ENCODE data around the gene AMER3.

AMER3 gene

DNA sequence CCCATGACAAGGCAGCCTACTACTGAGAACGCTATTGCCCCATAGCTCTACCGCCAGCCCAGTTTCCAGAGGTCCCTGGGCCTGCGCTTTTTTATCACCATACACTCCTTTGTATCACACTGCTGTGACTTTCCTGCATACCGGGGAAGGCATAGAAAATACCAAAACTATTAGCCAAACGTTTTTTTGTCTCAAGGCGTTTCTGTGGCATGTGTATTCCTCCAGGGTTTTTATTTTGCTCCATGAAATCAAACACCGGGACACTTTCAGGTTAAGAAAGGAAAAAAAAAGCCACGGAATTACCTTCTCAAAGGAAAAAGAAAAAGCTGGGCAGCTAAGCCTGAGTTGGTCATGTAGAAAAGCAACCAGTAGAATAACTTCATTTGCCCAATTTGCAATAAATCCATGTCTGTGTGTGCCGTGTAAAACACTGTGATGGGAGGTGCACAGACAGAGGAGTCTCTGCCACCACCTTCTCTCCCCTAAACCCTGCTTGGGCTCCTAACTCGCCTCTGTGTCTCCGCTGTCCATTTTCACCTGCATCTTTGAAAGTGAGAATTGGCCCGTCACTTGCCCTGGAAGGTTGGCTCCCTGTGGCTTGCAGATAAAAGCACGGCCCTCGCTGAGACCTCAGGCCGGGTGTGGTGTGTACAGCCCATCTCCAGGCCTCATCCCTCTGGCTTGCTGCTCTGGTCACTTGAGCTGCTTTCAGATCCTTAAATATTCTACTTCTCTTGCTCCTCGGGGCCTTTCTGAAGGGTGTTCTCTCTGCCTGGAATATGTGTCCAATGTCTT lies 1.7 kb downstream of the AMER3 start:
- Histone ChIP-seq H3K36me3 (ENCODE audit: control insufficient read depth in 1 of 2, insufficient read depth in 2 of 2, low read length in 2 of 2) (no peaks in the 10 kb centered on the region), H3K9me3 (ENCODE audit: control insufficient read depth in 1 of 2, low read length in 2 of 2) (no peaks in the 10 kb centered on the region), H3K27ac (ENCODE audit: low read length) (no peak overlapping the region), H3K4me3 (ENCODE audit: low read depth in 1 of 2, low read length in 2 of 2) (no peak overlapping the region), H3K4me1 (ENCODE audit: control insufficient read depth in 1 of 2, insufficient read depth in 2 of 2, low read length in 2 of 2) (peaks cover 0 to 12% of the 10 kb centered on the region in 2 donors), H3K27me3 (ENCODE audit: low read depth, low read length) (peaks cover 20% of the 10 kb centered on the region)

DNA sequence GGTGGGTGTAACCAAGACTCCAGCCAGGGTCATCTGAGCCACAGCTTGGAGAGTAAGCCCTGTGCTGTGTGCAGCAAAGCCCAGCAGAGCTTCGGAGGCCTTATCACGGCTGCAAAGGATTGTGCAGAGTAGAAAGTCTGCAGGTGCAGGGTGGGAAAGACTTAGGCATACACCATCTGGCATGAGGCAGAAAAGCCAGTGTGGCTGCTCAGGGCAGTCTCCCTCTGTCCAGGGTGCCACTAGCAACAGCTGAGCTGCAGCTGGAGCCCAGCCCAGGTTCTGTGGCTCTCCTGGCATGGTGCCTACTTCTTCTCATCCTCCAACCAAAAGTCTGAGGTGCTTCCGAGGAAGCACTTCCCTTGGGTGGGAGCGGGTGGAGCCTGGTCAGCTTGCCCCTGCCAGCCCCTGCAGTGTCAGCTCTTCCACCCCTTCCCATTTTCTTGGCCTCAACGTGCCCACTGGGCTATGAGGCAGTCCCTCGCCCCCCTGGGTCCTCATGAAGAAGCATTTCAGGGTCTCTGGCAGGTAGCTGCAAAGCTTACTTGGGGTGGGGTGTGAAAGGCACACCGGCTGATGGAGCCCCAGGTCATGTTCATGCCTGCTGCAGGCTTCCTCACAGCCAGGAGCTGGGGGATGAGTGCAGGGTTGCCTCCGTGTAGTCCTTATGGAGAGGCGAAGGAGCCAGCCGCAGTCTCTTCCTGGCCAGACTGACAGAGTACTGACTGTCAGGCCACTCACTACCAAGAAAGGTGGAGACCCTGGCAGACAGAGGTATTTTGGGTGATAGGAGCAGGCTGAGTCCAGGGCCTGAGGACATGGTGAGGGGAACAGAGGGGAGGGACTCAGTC lies 4.8 kb downstream of the AMER3 start:
- peaks cover 0 to 12% of the 10 kb centered on the region in 2 donors for H3K4me1 ChIP-seq (ENCODE audit: control insufficient read depth in 1 of 2, insufficient read depth in 2 of 2, low read length in 2 of 2)
- H3K9me3 ChIP-seq (ENCODE audit: control insufficient read depth in 1 of 2, low read length in 2 of 2): no peaks in the 10 kb centered on the region
- no peak overlapping the region for H3K27ac ChIP-seq (ENCODE audit: low read length)
- H3K4me3 ChIP-seq (ENCODE audit: low read depth in 1 of 2, low read length in 2 of 2): no peak overlapping the region
- H3K36me3 ChIP-seq (ENCODE audit: control insufficient read depth in 1 of 2, insufficient read depth in 2 of 2, low read length in 2 of 2): no peaks in the 10 kb centered on the region
- peaks cover 18% of the 10 kb centered on the region for H3K27me3 ChIP-seq (ENCODE audit: low read depth, low read length)

GRCh38 chr2:130760754-130761751 lies 5.7 kb downstream of the AMER3 start:
- H3K9me3 ChIP-seq (ENCODE audit: control insufficient read depth in 1 of 2, low read length in 2 of 2): no peaks in the 10 kb centered on the region
- H3K4me1 ChIP-seq (ENCODE audit: control insufficient read depth in 1 of 2, insufficient read depth in 2 of 2, low read length in 2 of 2): peaks cover 0 to 7% of the 10 kb centered on the region in 2 donors
- H3K36me3 ChIP-seq (ENCODE audit: control insufficient read depth in 1 of 2, insufficient read depth in 2 of 2, low read length in 2 of 2): no peaks in the 10 kb centered on the region
- no peak overlapping the region for H3K4me3 ChIP-seq (ENCODE audit: low read depth in 1 of 2, low read length in 2 of 2)
- H3K27me3 ChIP-seq (ENCODE audit: low read depth, low read length): peaks cover 14% of the 10 kb centered on the region
- no peak overlapping the region for H3K27ac ChIP-seq (ENCODE audit: low read length)

GRCh38 chr2:130762031-130762909 lies 6.9 kb downstream of the AMER3 start:
- Histone ChIP-seq H3K4me3 (ENCODE audit: low read depth in 1 of 2, low read length in 2 of 2) (no peak overlapping the region), H3K36me3 (ENCODE audit: control insufficient read depth in 1 of 2, insufficient read depth in 2 of 2, low read length in 2 of 2) (no peaks in the 10 kb centered on the region), H3K9me3 (ENCODE audit: control insufficient read depth in 1 of 2, low read length in 2 of 2) (no peaks in the 10 kb centered on the region), H3K27ac (ENCODE audit: low read length) (no peak overlapping the region), H3K4me1 (ENCODE audit: control insufficient read depth in 1 of 2, insufficient read depth in 2 of 2, low read length in 2 of 2) (no peaks in the 10 kb centered on the region), H3K27me3 (ENCODE audit: low read depth, low read length) (peaks cover 4% of the 10 kb centered on the region)

DNA sequence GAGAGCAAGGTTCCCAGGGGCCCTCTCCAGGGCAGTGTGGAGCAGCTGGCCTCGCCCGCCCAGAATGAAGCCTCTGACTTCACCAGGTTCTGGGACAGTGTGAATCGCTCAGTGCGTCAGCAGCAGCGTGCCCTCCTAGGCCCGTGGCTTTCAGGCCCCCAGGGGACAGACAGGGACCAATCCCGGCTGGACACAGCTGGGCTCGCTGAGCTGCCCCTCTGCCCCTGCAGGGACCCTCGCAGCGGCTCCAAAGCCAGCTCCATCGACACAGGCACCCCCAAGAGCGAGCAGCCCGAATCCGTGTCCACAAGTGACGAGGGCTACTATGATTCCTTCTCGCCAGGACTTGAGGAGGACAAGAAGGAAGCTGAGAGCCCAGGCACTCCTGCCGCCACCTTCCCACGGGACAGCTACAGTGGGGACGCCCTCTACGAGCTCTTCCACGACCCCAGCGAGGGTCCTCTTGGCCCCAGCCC lies 7.6 kb downstream of the AMER3 start:
- no peaks in the 10 kb centered on the region for H3K27me3 ChIP-seq (ENCODE audit: low read depth, low read length)

GRCh38 chr2:130763405-130763804 lies 8.1 kb downstream of the AMER3 start:
- Histone ChIP-seq H3K27ac (ENCODE audit: low read length) (no peak overlapping the region), H3K4me1 (ENCODE audit: control insufficient read depth in 1 of 2, insufficient read depth in 2 of 2, low read length in 2 of 2) (no peaks in the 10 kb centered on the region), H3K36me3 (ENCODE audit: control insufficient read depth in 1 of 2, insufficient read depth in 2 of 2, low read length in 2 of 2) (no peaks in the 10 kb centered on the region), H3K27me3 (ENCODE audit: low read depth, low read length) (no peaks in the 10 kb centered on the region), H3K4me3 (ENCODE audit: low read depth in 1 of 2, low read length in 2 of 2) (no peak overlapping the region), H3K9me3 (ENCODE audit: control insufficient read depth in 1 of 2, low read length in 2 of 2) (no peaks in the 10 kb centered on the region)

More for the DNA sequence above, 7.6 kb downstream of the AMER3 start:
- Histone ChIP-seq H3K36me3 (ENCODE audit: control insufficient read depth in 1 of 2, insufficient read depth in 2 of 2, low read length in 2 of 2) (no peaks in the 10 kb centered on the region), H3K27ac (ENCODE audit: low read length) (no peak overlapping the region), H3K9me3 (ENCODE audit: control insufficient read depth in 1 of 2, low read length in 2 of 2) (no peaks in the 10 kb centered on the region), H3K4me1 (ENCODE audit: control insufficient read depth in 1 of 2, insufficient read depth in 2 of 2, low read length in 2 of 2) (no peaks in the 10 kb centered on the region), H3K4me3 (ENCODE audit: low read depth in 1 of 2, low read length in 2 of 2) (no peak overlapping the region)

DNA sequence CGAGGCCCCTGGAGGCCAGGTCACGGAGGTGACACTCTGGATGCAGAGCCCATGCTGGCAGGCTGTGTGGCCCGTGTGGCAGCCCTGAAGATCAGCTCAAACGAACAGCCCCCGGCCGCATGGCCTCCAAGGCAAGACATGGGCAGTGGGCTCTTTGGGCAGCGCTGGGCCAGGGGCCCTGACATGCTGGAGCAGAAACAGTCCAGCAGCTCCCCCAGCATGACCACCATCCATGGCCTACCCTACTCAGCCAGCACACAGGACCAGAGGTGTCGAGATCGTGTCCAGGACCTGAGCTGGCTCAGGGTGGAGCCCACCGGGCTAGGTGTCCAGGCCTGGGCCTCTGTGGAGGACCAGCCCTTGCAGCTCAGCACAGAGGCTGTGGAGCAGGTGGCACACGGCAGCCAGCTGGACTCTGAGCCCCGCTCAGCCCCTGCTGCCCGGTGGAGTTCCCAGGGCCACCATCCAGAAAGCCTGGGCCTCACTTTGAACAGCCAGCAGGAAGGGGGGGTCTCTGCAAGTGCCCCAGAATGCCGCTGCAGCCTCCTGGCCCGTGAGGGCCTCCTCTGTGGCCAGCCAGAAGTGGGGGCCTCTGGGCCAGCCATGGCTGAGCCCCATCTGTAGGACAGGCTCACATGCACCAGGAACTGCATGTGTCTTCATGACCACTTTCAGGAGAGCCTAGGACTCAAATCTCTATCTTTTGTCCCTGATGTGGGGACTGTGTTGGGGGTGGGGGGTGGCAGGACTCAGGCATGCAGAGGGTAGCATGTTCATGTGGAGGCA lies 8.9 kb downstream of the AMER3 start:
- Histone ChIP-seq H3K36me3 (ENCODE audit: control insufficient read depth in 1 of 2, insufficient read depth in 2 of 2, low read length in 2 of 2) (no peaks in the 10 kb centered on the region), H3K4me3 (ENCODE audit: low read depth in 1 of 2, low read length in 2 of 2) (no peak overlapping the region), H3K27me3 (ENCODE audit: low read depth, low read length) (no peaks in the 10 kb centered on the region), H3K27ac (ENCODE audit: low read length) (no peak overlapping the region), H3K4me1 (ENCODE audit: control insufficient read depth in 1 of 2, insufficient read depth in 2 of 2, low read length in 2 of 2) (no peaks in the 10 kb centered on the region), H3K9me3 (ENCODE audit: control insufficient read depth in 1 of 2, low read length in 2 of 2) (no peaks in the 10 kb centered on the region)

DNA sequence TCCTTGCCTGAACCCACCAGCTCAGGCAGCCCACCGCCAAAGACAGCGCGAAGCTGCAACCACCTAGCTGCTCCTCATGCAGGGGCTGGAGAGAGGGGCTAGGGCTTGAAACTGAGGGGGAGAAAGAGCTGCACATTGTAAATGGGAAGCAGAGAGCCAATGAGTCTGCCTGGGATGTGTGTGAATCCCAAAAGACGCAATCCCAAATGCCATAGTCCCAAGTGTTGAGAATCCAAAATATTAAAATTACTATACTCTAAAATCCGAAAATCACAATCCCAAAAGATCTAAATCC lies 9.4 kb downstream of the AMER3 start:
- Histone ChIP-seq H3K4me3 (ENCODE audit: low read depth in 1 of 2, low read length in 2 of 2) (no peak overlapping the region), H3K27me3 (ENCODE audit: low read depth, low read length) (no peaks in the 10 kb centered on the region), H3K4me1 (ENCODE audit: control insufficient read depth in 1 of 2, insufficient read depth in 2 of 2, low read length in 2 of 2) (no peaks in the 10 kb centered on the region), H3K36me3 (ENCODE audit: control insufficient read depth in 1 of 2, insufficient read depth in 2 of 2, low read length in 2 of 2) (no peaks in the 10 kb centered on the region), H3K9me3 (ENCODE audit: control insufficient read depth in 1 of 2, low read length in 2 of 2) (no peaks in the 10 kb centered on the region), H3K27ac (ENCODE audit: low read length) (no peak overlapping the region)

GRCh38 chr2:130765464-130765863 lies 10.1 kb downstream of the AMER3 start:
- Histone ChIP-seq H3K36me3 (ENCODE audit: control insufficient read depth in 1 of 2, insufficient read depth in 2 of 2, low read length in 2 of 2) (no peaks in the 10 kb centered on the region), H3K4me3 (ENCODE audit: low read depth in 1 of 2, low read length in 2 of 2) (no peak overlapping the region), H3K4me1 (ENCODE audit: control insufficient read depth in 1 of 2, insufficient read depth in 2 of 2, low read length in 2 of 2) (no peaks in the 10 kb centered on the region), H3K27ac (ENCODE audit: low read length) (no peak overlapping the region), H3K27me3 (ENCODE audit: low read depth, low read length) (no peaks in the 10 kb centered on the region), H3K9me3 (ENCODE audit: control insufficient read depth in 1 of 2, low read length in 2 of 2) (no peaks in the 10 kb centered on the region)

DNA sequence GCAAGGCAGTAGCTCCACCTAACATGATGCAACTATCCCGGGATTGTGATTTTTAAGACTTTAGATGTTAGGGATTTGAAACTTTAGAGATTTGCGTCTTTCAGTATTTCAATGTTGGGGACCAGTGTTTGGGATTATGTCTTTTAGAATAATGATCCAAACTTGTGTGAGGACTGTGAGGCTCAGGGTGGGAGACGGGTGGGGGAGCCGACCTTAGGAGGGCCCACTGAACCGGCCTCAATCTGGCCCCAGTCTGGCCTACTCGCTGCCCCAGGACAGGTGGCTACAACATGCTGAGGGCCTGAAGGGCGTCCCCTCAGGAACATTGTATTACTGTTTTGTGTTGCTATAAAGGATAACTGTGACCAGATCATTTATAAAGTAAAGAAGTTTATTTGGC lies 10.7 kb downstream of the AMER3 start:
- Histone ChIP-seq H3K27ac (ENCODE audit: low read length) (no peak overlapping the region), H3K27me3 (ENCODE audit: low read depth, low read length) (no peaks in the 10 kb centered on the region), H3K4me1 (ENCODE audit: control insufficient read depth in 1 of 2, insufficient read depth in 2 of 2, low read length in 2 of 2) (no peaks in the 10 kb centered on the region), H3K4me3 (ENCODE audit: low read depth in 1 of 2, low read length in 2 of 2) (no peak overlapping the region), H3K9me3 (ENCODE audit: control insufficient read depth in 1 of 2, low read length in 2 of 2) (no peaks in the 10 kb centered on the region), H3K36me3 (ENCODE audit: control insufficient read depth in 1 of 2, insufficient read depth in 2 of 2, low read length in 2 of 2) (no peaks in the 10 kb centered on the region)

Measured in muscle layer of duodenum (tissue), 2 donors.